ENCODE data around the gene HPCAL4. TPM values are rescaled to one million over a fixed set of nuclear protein-coding genes. Genes with fewer than 3 reads are reported as not detected.

HPCAL4 gene
- total RNA-seq (2021) (0.50 to 0.80 TPM (median 0.60 TPM) in 3 replicates), Bru-seq, nascent RNA (percentile 14 among the genes with signal in this experiment)
- long read RNA-seq, experiment 1, full-length matches to known transcripts = 6 of 7 reads
- long read RNA-seq, experiment 1, partial matches to known transcripts = 0 of 7 reads
- long read RNA-seq, experiment 1, other reads (novel, unspliced or antisense) = 1 of 7 reads
- long read RNA-seq, experiment 2, partial matches to known transcripts = 0 of 3 reads
- long read RNA-seq, experiment 2, other reads (novel, unspliced or antisense) = 3 of 3 reads
- long read RNA-seq, experiment 3 = 0 reads

- TF ChIP-seq NFYB (CRISPR knock-in tag; conservative IDR thresholded peaks at IDR 0.05; ENCODE audit: low read depth) = peak; percentile 61
- TF ChIP-seq FOXK1 (CRISPR knock-in tag; IDR thresholded peaks at IDR 0.05) = no peak
- TF ChIP-seq, protein P1, sequence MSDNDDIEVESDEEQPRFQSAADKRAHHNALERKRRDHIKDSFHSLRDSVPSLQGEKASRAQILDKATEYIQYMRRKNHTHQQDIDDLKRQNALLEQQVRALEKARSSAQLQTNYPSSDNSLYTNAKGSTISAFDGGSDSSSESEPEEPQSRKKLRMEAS (CRISPR knock-in tag; IDR thresholded peaks at IDR 0.05) = peak; percentile 41; the same call in 1 of the 2 replicates
- TF ChIP-seq USF1 (CRISPR knock-in tag; IDR thresholded peaks at IDR 0.05) = 0 out of 2 replicates have a peak, but pooled peaks have one; percentile 25
- no peak for TF ChIP-seq ELF4 (CRISPR knock-in tag; IDR thresholded peaks at IDR 0.05; ENCODE audit: low read depth)
- H3K9me3 Mint-ChIP-seq = no peaks in the 10 kb centered on the region
Observed at GRCh38 chr1:39691383-39692151, at the start of gene HPCAL4. HPCAL4 (minus strand) TSS chr1:39691433; CDS start chr1:39684603, 6,830 bp downstream.

GRCh38 chr1:39738622-39739366, 47.6 kb upstream of the HPCAL4 start, which contains the start of gene PPIE:
PPIE (plus strand) TSS chr1:39738882; CDS start chr1:39738901, 19 bp downstream.
- Mint-ChIP-seq H3K36me3 (peaks cover 30% of the 10 kb centered on the region), H3K27ac (peak within 1 kb of the TSS; percentile 66; the same call in 1 of the 2 replicates), H3K4me3 (peak within 1 kb of the TSS; percentile 89), H3K27me3 (ENCODE audit: low read depth) (peaks cover 48% of the 10 kb centered on the region), H3K9me3 (peaks cover 3% of the 10 kb centered on the region; the same call in 1 of the 2 replicates), H3K4me1 (peaks cover 13% of the 10 kb centered on the region)
- ChIA-PET POLR2A (interaction anchor here (0.5 to 1.1 kb wide), 4 partner anchors 162 to 820 kb away, joined by 3 to 5 read pairs (median 4); partner anchors contain the start of gene PABPC4), CTCF (interaction anchor here (0.6 to 2.2 kb wide), 18 partner anchors 9 to 200 kb away, joined by 3 to 17 read pairs (median 6); partner anchors contain the start of genes HPCAL4, MYCL and PABPC4)
- ATAC-seq (peak; percentile 98), DNase-seq (ENCODE audit: low spot score) (peak; percentile 92)
- TF ChIP-seq TEAD4 (CRISPR knock-in tag; IDR thresholded peaks at IDR 0.05) = no peak
- TF ChIP-seq E2F1 (CRISPR knock-in tag; IDR thresholded peaks at IDR 0.05) = 0 out of 2 replicates have a peak, but pooled peaks have one; percentile 35
- TF ChIP-seq, protein P2, sequence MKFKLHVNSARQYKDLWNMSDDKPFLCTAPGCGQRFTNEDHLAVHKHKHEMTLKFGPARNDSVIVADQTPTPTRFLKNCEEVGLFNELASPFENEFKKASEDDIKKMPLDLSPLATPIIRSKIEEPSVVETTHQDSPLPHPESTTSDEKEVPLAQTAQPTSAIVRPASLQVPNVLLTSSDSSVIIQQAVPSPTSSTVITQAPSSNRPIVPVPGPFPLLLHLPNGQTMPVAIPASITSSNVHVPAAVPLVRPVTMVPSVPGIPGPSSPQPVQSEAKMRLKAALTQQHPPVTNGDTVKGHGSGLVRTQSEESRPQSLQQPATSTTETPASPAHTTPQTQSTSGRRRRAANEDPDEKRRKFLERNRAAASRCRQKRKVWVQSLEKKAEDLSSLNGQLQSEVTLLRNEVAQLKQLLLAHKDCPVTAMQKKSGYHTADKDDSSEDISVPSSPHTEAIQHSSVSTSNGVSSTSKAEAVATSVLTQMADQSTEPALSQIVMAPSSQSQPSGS (CRISPR knock-in tag; IDR thresholded peaks at IDR 0.05; ENCODE audit: borderline replicate concordance, low read depth) = no peak
- no peak for TF ChIP-seq MXD4 (CRISPR knock-in tag; IDR thresholded peaks at IDR 0.05; ENCODE audit: borderline replicate concordance)
- no peak for TF ChIP-seq ZNF138 (CRISPR knock-in tag; conservative IDR thresholded peaks at IDR 0.05)
- no peak for TF ChIP-seq ZNF416 (CRISPR knock-in tag; IDR thresholded peaks at IDR 0.05)
- no peak for TF ChIP-seq ATF1 (CRISPR knock-in tag; IDR thresholded peaks at IDR 0.05)
- no peak for TF ChIP-seq PRRX2 (CRISPR knock-in tag; IDR thresholded peaks at IDR 0.05)
- TF ChIP-seq KAT7 (CRISPR knock-in tag; IDR thresholded peaks at IDR 0.05; ENCODE audit: borderline replicate concordance) = no peak
- peak; percentile 65 for TF ChIP-seq TEAD1 (CRISPR knock-in tag; IDR thresholded peaks at IDR 0.05)
- TF ChIP-seq CREM (CRISPR knock-in tag; IDR thresholded peaks at IDR 0.05) = peak; percentile 28; the same call in 1 of the 2 replicates
- no peak for TF ChIP-seq GABPB1 (CRISPR knock-in tag; IDR thresholded peaks at IDR 0.05)
- TF ChIP-seq ZSCAN18 (CRISPR knock-in tag; IDR thresholded peaks at IDR 0.05) = no peak
- TF ChIP-seq EMX1 (CRISPR knock-in tag; IDR thresholded peaks at IDR 0.05) = no peak
- TF ChIP-seq NFYB (CRISPR knock-in tag; conservative IDR thresholded peaks at IDR 0.05; ENCODE audit: low read depth) = no peak
- no peak for TF ChIP-seq ZNF423 (CRISPR knock-in tag; IDR thresholded peaks at IDR 0.05)
- peak; percentile 44; the same call in 1 of the 2 replicates for TF ChIP-seq SMAD3 (CRISPR knock-in tag; IDR thresholded peaks at IDR 0.05; ENCODE audit: borderline replicate concordance)
- no peak for TF ChIP-seq TCF7 (CRISPR knock-in tag; IDR thresholded peaks at IDR 0.05; ENCODE audit: low read depth)
- TF ChIP-seq MYBL2 (CRISPR knock-in tag; IDR thresholded peaks at IDR 0.05) = peak; percentile 77
- no peak for TF ChIP-seq ZNF263 (CRISPR knock-in tag; IDR thresholded peaks at IDR 0.05; ENCODE audit: low read depth)
- no peak for TF ChIP-seq RORB (CRISPR knock-in tag; IDR thresholded peaks at IDR 0.05)
- TF ChIP-seq, protein P3, sequence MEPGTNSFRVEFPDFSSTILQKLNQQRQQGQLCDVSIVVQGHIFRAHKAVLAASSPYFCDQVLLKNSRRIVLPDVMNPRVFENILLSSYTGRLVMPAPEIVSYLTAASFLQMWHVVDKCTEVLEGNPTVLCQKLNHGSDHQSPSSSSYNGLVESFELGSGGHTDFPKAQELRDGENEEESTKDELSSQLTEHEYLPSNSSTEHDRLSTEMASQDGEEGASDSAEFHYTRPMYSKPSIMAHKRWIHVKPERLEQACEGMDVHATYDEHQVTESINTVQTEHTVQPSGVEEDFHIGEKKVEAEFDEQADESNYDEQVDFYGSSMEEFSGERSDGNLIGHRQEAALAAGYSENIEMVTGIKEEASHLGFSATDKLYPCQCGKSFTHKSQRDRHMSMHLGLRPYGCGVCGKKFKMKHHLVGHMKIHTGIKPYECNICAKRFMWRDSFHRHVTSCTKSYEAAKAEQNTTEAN (CRISPR knock-in tag; IDR thresholded peaks at IDR 0.05) = no peak

More at GRCh38 chr1:39691383-39692151, at the start of gene HPCAL4:
- Mint-ChIP-seq H3K4me1 (peaks cover 4% of the 10 kb centered on the region), H3K36me3 (no peaks in the 10 kb centered on the region), H3K27ac (no peak within 1 kb of the TSS), H3K27me3 (ENCODE audit: low read depth) (peaks cover 100% of the 10 kb centered on the region), H3K4me3 (peak within 1 kb of the TSS; percentile 59)
- POLR2A ChIA-PET = interaction anchor here (1.4 kb wide), 1 partner anchor 10 kb away, joined by 9 read pairs; no protein-coding TSS in a partner anchor
- DNase-seq (ENCODE audit: low spot score) (peak; percentile 98), ATAC-seq (peak; percentile 98)
- CTCF ChIA-PET = interaction anchor here (0.6 to 6.6 kb wide), 16 partner anchors 10 to 115 kb away, joined by 3 to 58 read pairs (median 5); partner anchors contain the start of genes NT5C1A, PABPC4 and PPIE
